H9 (cell line): ENCODE data around the gene TMA7. TPM values are rescaled to one million over a fixed set of nuclear protein-coding genes. Genes with fewer than 3 reads are reported as not detected.

Source experiments
- DNase-seq: peaks from one replicate; pipeline ENCODE4 v3.0.0-alpha.2; 2017
- H2AFZ ChIP-seq: one replicate; pipeline ENCODE4 v1.6.1; 2013; ENCODE audit warnings: mild to moderate bottlenecking, low read length, control low read depth, moderate library complexity
- H2AK5ac ChIP-seq: 2 replicates; pipeline ENCODE4 v1.6.1; 2013; ENCODE audit warnings: low read length, control low read depth, mixed read lengths; ENCODE audit not compliant: insufficient read length
- H2BK120ac ChIP-seq: one replicate; pipeline ENCODE4 v1.6.1; 2013; ENCODE audit warnings: low read depth, mild to moderate bottlenecking, low read length, control low read depth, inconsistent platforms; ENCODE audit not compliant: poor library complexity, severe bottlenecking
- H2BK12ac ChIP-seq: 2 replicates; pipeline ENCODE4 v1.6.1; 2013; ENCODE audit warnings: low read length, control low read depth, mixed read lengths, low read depth; ENCODE audit not compliant: insufficient read length
- H2BK15ac ChIP-seq: 2 replicates; pipeline ENCODE4 v1.6.1; 2013; ENCODE audit warnings: low read depth, low read length, control low read depth
- H2BK20ac ChIP-seq: one replicate; pipeline ENCODE4 v1.6.1; 2013; ENCODE audit warnings: low read depth, mild to moderate bottlenecking, low read length, control low read depth, inconsistent platforms; ENCODE audit not compliant: poor library complexity, severe bottlenecking
- H2BK5ac ChIP-seq: 2 replicates; pipeline ENCODE4 v1.6.1; 2013; ENCODE audit warnings: low read length, control low read depth, mixed read lengths; ENCODE audit not compliant: insufficient read length
- H3K14ac ChIP-seq: 2 replicates; pipeline ENCODE4 v1.6.1; 2013; ENCODE audit warnings: low read length, control low read depth; ENCODE audit not compliant: insufficient read depth
- H3K18ac ChIP-seq: 2 replicates; pipeline ENCODE4 v1.6.1; 2013; ENCODE audit warnings: low read depth, mild to moderate bottlenecking, mixed read lengths, low read length, control low read depth; ENCODE audit not compliant: insufficient read length
- H3K23ac ChIP-seq: 2 replicates; pipeline ENCODE4 v1.6.1; 2013; ENCODE audit warnings: low read length, control low read depth, mixed read lengths, low read depth; ENCODE audit not compliant: insufficient read length
- H3K23me2 ChIP-seq: 2 replicates; pipeline ENCODE4 v1.6.1; 2013; ENCODE audit warnings: low read depth, mild to moderate bottlenecking, mixed read lengths, low read length, control low read depth; ENCODE audit not compliant: insufficient read length, poor library complexity, severe bottlenecking
- H3K27ac ChIP-seq: 2 replicates; pipeline ENCODE4 v1.5.1; 2013; ENCODE audit warnings: low read length, control low read depth, mixed read lengths, low read depth; ENCODE audit not compliant: insufficient read length
- H3K27me3 ChIP-seq: 2 replicates; pipeline ENCODE4 v1.6.1; 2013; ENCODE audit warnings: low read length, control low read depth, inconsistent platforms; ENCODE audit not compliant: insufficient read depth
- H3K4ac ChIP-seq: 2 replicates; pipeline ENCODE4 v1.6.1; 2013; ENCODE audit warnings: low read depth, mild to moderate bottlenecking, control low read depth, inconsistent platforms, low read length, moderate library complexity
- H3K4me1 ChIP-seq: 2 replicates; pipeline ENCODE4 v1.6.1; 2013; ENCODE audit warnings: low read length, control low read depth, inconsistent platforms; ENCODE audit not compliant: insufficient read depth
- H3K4me2 ChIP-seq: 2 replicates; pipeline ENCODE4 v1.6.1; 2013; ENCODE audit warnings: low read length, control low read depth, mixed read lengths; ENCODE audit not compliant: insufficient read length, insufficient read depth
- H3K56ac ChIP-seq: 2 replicates; pipeline ENCODE4 v1.6.1; 2013; ENCODE audit warnings: low read depth, mild to moderate bottlenecking, mixed read lengths, low read length, control low read depth; ENCODE audit not compliant: insufficient read length
- H3K79me1 ChIP-seq: 2 replicates; pipeline ENCODE4 v1.6.1; 2013; ENCODE audit warnings: low read depth, mild to moderate bottlenecking, moderate library complexity, low read length, control low read depth, inconsistent platforms; ENCODE audit not compliant: insufficient read depth, poor library complexity, severe bottlenecking
- H3K79me2 ChIP-seq: 2 replicates; pipeline ENCODE4 v1.6.1; 2013; ENCODE audit warnings: low read length, control low read depth, inconsistent platforms; ENCODE audit not compliant: insufficient read depth
- H3K9ac ChIP-seq: 2 replicates; pipeline ENCODE4 v1.6.1; 2013; ENCODE audit warnings: low read length, control low read depth, mixed read lengths; ENCODE audit not compliant: insufficient read length; ENCODE audit errors: extremely low read depth
- H3K9me3 ChIP-seq: one replicate; pipeline ENCODE4 v1.6.1; 2013; ENCODE audit warnings: low read depth, low read length, inconsistent platforms; ENCODE audit not compliant: control insufficient read depth
- H3T11ph ChIP-seq: one replicate; pipeline ENCODE4 v1.6.1; 2013; ENCODE audit warnings: mild to moderate bottlenecking, low read length, control low read depth, inconsistent platforms
- H4K20me1 ChIP-seq: one replicate; pipeline ENCODE4 v1.6.1; 2013; ENCODE audit not compliant: control insufficient read depth, insufficient read length, insufficient read depth
- H4K5ac ChIP-seq: 2 replicates; pipeline ENCODE4 v1.6.1; 2013; ENCODE audit warnings: low read depth, mild to moderate bottlenecking, mixed read lengths, low read length, control low read depth; ENCODE audit not compliant: insufficient read length
- H4K8ac ChIP-seq: replicated peaks from 2 replicates; pipeline ENCODE4 v1.6.1; 2013; ENCODE audit warnings: low read length, control low read depth, mixed read lengths, low read depth; ENCODE audit not compliant: insufficient read length
- H4K91ac ChIP-seq: 2 replicates; pipeline ENCODE4 v1.6.1; 2013; ENCODE audit warnings: low read depth, mild to moderate bottlenecking, moderate library complexity, mixed read lengths, low read length, control low read depth; ENCODE audit not compliant: insufficient read length
- H3K27ac Mint-ChIP-seq, 3 experiments: 2 replicates in 2 of 3; 3 replicates in 1 of 3; pipeline ENCODE4 v1.8.0; 2020 to 2021; ENCODE audit warnings: mixed read lengths in 3 of 3, mild to moderate bottlenecking in 1 of 3, moderate library complexity in 1 of 3
- H3K27me3 Mint-ChIP-seq: 2 replicates; pipeline ENCODE4 v1.8.0; 2021; ENCODE audit warnings: low read depth, mild to moderate bottlenecking, moderate library complexity, mixed read lengths
- H3K36me3 Mint-ChIP-seq, 3 experiments: 2 replicates in 2 of 3; 3 replicates in 1 of 3; pipeline ENCODE4 v1.8.0; 2020 to 2021; ENCODE audit warnings: low read depth in 3 of 3, mixed read lengths in 3 of 3; ENCODE audit not compliant: insufficient read depth in 1 of 3
- H3K4me1 Mint-ChIP-seq, 2 experiments: 2 replicates each; pipeline ENCODE4 v1.8.0; 2020; ENCODE audit warnings: mixed read lengths in 2 of 2
- H3K4me3 Mint-ChIP-seq, 2 experiments: 2 replicates in 1 of 2; 3 replicates in 1 of 2; pipeline ENCODE4 v1.8.0; 2020 to 2021; ENCODE audit warnings: mild to moderate bottlenecking in 2 of 2, mixed read lengths in 2 of 2, moderate library complexity in 1 of 2
- H3K9me3 Mint-ChIP-seq, 2 experiments: 2 replicates in 1 of 2; 3 replicates in 1 of 2; pipeline ENCODE4 v1.8.0; 2020; ENCODE audit warnings: mild to moderate bottlenecking in 2 of 2, mixed read lengths in 2 of 2, moderate library complexity in 1 of 2
- WGBS: extraction: QIAGEN DNeasy Blood & Tissue Kit; methylation state at CpG from one replicate; pipeline ENCODE4 v1.1.7; 2013; ENCODE audit warnings: missing lambda C conversion rate, low lambda C conversion rate, mixed read lengths; ENCODE audit not compliant: insufficient read length; ENCODE audit errors: extremely low coverage; 5-methylcytosine and 5-hydroxymethylcytosine counted together
- total RNA-seq: library from RNA; stranded (reverse); gene quantifications from 2 replicates; pipeline ENCODE4 v1.2.1, GENCODE V29; 2021
- TF ChIP-seq, protein P1 (sequence below): fragments of 200-600 bp; sonication (generic); conservative IDR thresholded peaks from 3 replicates; pipeline ENCODE4 v1.8.0; 2021; ENCODE audit warnings: antibody characterized with exemption, mild to moderate bottlenecking

Gene TMA7
- total RNA-seq, 1 experiment from 2014 or later = 305 TPM

- H2BK20ac ChIP-seq = no peak overlapping the region
- no peak overlapping the region for H3K23ac ChIP-seq
- H2AFZ ChIP-seq = no peak overlapping the region
- no peak overlapping the region for H2BK15ac ChIP-seq
- no peak for DNase-seq
- TF ChIP-seq, protein P1, sequence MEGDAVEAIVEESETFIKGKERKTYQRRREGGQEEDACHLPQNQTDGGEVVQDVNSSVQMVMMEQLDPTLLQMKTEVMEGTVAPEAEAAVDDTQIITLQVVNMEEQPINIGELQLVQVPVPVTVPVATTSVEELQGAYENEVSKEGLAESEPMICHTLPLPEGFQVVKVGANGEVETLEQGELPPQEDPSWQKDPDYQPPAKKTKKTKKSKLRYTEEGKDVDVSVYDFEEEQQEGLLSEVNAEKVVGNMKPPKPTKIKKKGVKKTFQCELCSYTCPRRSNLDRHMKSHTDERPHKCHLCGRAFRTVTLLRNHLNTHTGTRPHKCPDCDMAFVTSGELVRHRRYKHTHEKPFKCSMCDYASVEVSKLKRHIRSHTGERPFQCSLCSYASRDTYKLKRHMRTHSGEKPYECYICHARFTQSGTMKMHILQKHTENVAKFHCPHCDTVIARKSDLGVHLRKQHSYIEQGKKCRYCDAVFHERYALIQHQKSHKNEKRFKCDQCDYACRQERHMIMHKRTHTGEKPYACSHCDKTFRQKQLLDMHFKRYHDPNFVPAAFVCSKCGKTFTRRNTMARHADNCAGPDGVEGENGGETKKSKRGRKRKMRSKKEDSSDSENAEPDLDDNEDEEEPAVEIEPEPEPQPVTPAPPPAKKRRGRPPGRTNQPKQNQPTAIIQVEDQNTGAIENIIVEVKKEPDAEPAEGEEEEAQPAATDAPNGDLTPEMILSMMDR = no peak
- H3K56ac ChIP-seq = no peak overlapping the region
- H4K91ac ChIP-seq = no peak overlapping the region
- H3K27me3 Mint-ChIP-seq = no peaks in the 10 kb centered on the region
- H3K14ac ChIP-seq = no peak overlapping the region
- H2BK12ac ChIP-seq = no peak overlapping the region
- H3T11ph ChIP-seq = no peak overlapping the region
- no peaks in the 10 kb centered on the region for H3K27me3 ChIP-seq
- WGBS = no CpG with 5 or more reads among the region's 7 CpGs
- no peak overlapping the region for H3K27ac ChIP-seq
- no peak overlapping the region for H3K4me3 Mint-ChIP-seq
- no peaks in the 10 kb centered on the region for H3K9me3 ChIP-seq
- H3K79me1 ChIP-seq = no peaks in the 10 kb centered on the region
- no peak overlapping the region for H3K4me2 ChIP-seq
- H2AK5ac ChIP-seq = no peak overlapping the region
- peaks cover 6 to 39% (median 23%) of the 10 kb centered on the region in 3 experiments for H3K36me3 Mint-ChIP-seq
- peak overlapping the region in 1 of 3 experiments; percentile 55; a peak in 1 of 7 replicates for H3K27ac Mint-ChIP-seq
- no peaks in the 10 kb centered on the region for H3K23me2 ChIP-seq
- no peak overlapping the region for H3K9ac ChIP-seq
- H2BK120ac ChIP-seq = no peak overlapping the region
- no peak overlapping the region for H3K18ac ChIP-seq
- no peak overlapping the region for H4K5ac ChIP-seq
- H3K4me1 Mint-ChIP-seq = peaks cover 14% of the 10 kb centered on the region in 2 experiments
- H3K4ac ChIP-seq = no peak overlapping the region
- H2BK5ac ChIP-seq = no peak overlapping the region
- H3K79me2 ChIP-seq = no peaks in the 10 kb centered on the region
- H4K20me1 ChIP-seq = no peaks in the 10 kb centered on the region
- no peaks in the 10 kb centered on the region for H3K4me1 ChIP-seq
- peaks cover 0 to under 1% of the 10 kb centered on the region in 2 experiments; a peak in 1 of 5 replicates for H3K9me3 Mint-ChIP-seq
- H4K8ac ChIP-seq = no peak overlapping the region
Measured at GRCh38 chr3:48492461-48493202, 52.6 kb downstream of the TMA7 start.
